Loucy (cell line): ENCODE results near the gene SUGP1.

Experiments
- H2AFZ ChIP-seq: fragments of 200-600 bp; sonication (generic); 2 replicates; pipeline ENCODE4 v1.6.0; 2016; ENCODE audit warnings: antibody characterized with exemption, mild to moderate bottlenecking, low read length, moderate library complexity
- H3F3A ChIP-seq: fragments of 200-600 bp; 2 replicates; pipeline ENCODE4 v1.6.0; 2016; ENCODE audit warnings: antibody characterized with exemption, low read depth, mild to moderate bottlenecking
- H3K27me3 ChIP-seq: fragments of 200-600 bp; sonication (generic); 2 replicates; pipeline ENCODE4 v1.6.1; 2014; ENCODE audit warnings: low read length, mild to moderate bottlenecking; ENCODE audit not compliant: insufficient read depth, poor library complexity, severe bottlenecking
- H3K36me3 ChIP-seq: fragments of 200-600 bp; sonication (generic); 2 replicates; pipeline ENCODE4 v1.6.1; 2016; ENCODE audit warnings: low read length; ENCODE audit not compliant: insufficient read depth
- H3K4me1 ChIP-seq: fragments of 200-600 bp; sonication (generic); 2 replicates; pipeline ENCODE4 v1.5.1; 2014; ENCODE audit warnings: low read length, mild to moderate bottlenecking; ENCODE audit not compliant: insufficient read depth, poor library complexity, severe bottlenecking
- H3K4me2 ChIP-seq: fragments of 200-600 bp; sonication (generic); 2 replicates; pipeline ENCODE4 v1.6.0; 2014; ENCODE audit warnings: antibody characterized with exemption, low read length, low read depth, mild to moderate bottlenecking; ENCODE audit not compliant: poor library complexity, severe bottlenecking
- H3K4me3 ChIP-seq: fragments of 200-600 bp; sonication (generic); 2 replicates; pipeline ENCODE4 v1.5.1; 2014; ENCODE audit warnings: low read length, mild to moderate bottlenecking, mixed read lengths; ENCODE audit not compliant: poor library complexity, severe bottlenecking
- H3K79me2 ChIP-seq: fragments of 200-600 bp; sonication (generic); 2 replicates; pipeline ENCODE4 v1.6.1; 2014; ENCODE audit warnings: low read length; ENCODE audit not compliant: insufficient read depth
- H3K9ac ChIP-seq: fragments of 200-600 bp; sonication (generic); 2 replicates; pipeline ENCODE4 v1.6.0; 2014; ENCODE audit warnings: mild to moderate bottlenecking, low read depth, low read length, moderate library complexity; ENCODE audit not compliant: poor library complexity, severe bottlenecking
- H3K9me2 ChIP-seq: fragments of 200-600 bp; sonication (generic); replicated peaks from 2 replicates; pipeline ENCODE4 v1.6.1; 2016; ENCODE audit warnings: low read depth, low read length, mixed read lengths
- H3K9me3 ChIP-seq: fragments of 200-600 bp; sonication (generic); 2 replicates; pipeline ENCODE4 v1.6.1; 2014; ENCODE audit warnings: mild to moderate bottlenecking, antibody characterized with exemption, low read length, low read depth; ENCODE audit not compliant: insufficient read depth
- H4K20me1 ChIP-seq: fragments of 200-600 bp; sonication (generic); 2 replicates; pipeline ENCODE4 v1.6.0; 2014; ENCODE audit warnings: antibody characterized with exemption, low read length, mild to moderate bottlenecking; ENCODE audit not compliant: insufficient read depth, poor library complexity, severe bottlenecking
- EZH2phosphoT487 ChIP-seq: fragments of 200-600 bp; IDR thresholded peaks from 2 replicates; pipeline ENCODE4 v1.6.1; 2018; ENCODE audit warnings: antibody characterized with exemption, mild to moderate bottlenecking, moderate library complexity, borderline replicate concordance
- TF ChIP-seq, protein P1 (sequence below): fragments of 200-600 bp; sonication (generic); conservative IDR thresholded peaks from 2 replicates; pipeline ENCODE4 v1.5.1; 2014; ENCODE audit warnings: mild to moderate bottlenecking, antibody characterized with exemption, low read length

The SUGP1 gene

DNA sequence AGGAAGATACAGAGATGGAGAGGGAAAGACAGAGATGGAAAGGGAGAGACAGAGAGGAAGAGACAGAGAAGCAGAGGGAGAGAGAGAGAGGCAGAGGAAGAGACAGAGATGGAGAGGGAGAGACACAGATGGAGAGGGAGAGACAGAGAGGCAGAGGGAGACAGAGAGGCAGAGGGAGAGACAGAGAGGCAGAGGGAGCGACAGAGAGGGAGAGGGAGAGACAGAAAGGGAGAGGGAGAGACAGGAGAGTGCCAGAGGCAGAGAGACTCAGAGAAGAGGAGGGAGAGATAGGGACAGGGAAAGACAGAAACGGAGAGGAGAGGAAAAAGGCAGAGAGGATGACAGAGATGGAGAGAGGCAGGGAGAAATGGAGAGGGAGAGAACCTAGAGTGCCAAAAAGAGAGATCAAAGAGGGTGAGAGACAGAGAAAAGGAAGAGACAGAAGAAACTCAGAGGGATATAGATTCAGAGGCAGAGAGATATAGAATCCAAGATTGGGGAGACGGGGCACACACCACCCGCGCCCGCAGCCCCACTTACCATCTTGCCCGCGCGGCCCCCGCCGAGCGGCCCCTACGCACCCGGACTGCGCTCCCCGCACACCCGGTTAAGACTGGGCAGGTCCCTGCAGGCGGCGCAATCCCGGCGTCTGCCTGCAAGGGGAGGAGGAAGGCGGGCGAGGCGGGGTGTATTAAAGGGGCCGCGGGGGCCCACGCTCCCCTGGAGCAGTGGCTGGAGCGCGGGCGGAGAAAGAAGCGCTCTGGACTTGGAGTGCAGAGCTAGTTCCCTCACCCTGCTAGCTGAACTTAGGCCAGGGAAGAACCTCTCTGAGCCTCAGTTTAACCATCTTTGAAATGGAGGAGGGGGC is 57.9 kb downstream of the SUGP1 start:
- Histone ChIP-seq H3K9me3 (no peaks in the 10 kb centered on the region), H2AFZ (no peak overlapping the region), H3F3A (no peaks in the 10 kb centered on the region), H3K4me1 (no peaks in the 10 kb centered on the region), H3K9ac (no peak overlapping the region), H4K20me1 (no peaks in the 10 kb centered on the region), H3K27me3 (no peaks in the 10 kb centered on the region), H3K4me2 (no peak overlapping the region), H3K9me2 (no peaks in the 10 kb centered on the region), H3K4me3 (no peak overlapping the region), H3K79me2 (no peaks in the 10 kb centered on the region), H3K36me3 (no peaks in the 10 kb centered on the region)
- TF ChIP-seq, protein P1, sequence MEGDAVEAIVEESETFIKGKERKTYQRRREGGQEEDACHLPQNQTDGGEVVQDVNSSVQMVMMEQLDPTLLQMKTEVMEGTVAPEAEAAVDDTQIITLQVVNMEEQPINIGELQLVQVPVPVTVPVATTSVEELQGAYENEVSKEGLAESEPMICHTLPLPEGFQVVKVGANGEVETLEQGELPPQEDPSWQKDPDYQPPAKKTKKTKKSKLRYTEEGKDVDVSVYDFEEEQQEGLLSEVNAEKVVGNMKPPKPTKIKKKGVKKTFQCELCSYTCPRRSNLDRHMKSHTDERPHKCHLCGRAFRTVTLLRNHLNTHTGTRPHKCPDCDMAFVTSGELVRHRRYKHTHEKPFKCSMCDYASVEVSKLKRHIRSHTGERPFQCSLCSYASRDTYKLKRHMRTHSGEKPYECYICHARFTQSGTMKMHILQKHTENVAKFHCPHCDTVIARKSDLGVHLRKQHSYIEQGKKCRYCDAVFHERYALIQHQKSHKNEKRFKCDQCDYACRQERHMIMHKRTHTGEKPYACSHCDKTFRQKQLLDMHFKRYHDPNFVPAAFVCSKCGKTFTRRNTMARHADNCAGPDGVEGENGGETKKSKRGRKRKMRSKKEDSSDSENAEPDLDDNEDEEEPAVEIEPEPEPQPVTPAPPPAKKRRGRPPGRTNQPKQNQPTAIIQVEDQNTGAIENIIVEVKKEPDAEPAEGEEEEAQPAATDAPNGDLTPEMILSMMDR: no peak
- TF ChIP-seq EZH2phosphoT487: no peak

DNA sequence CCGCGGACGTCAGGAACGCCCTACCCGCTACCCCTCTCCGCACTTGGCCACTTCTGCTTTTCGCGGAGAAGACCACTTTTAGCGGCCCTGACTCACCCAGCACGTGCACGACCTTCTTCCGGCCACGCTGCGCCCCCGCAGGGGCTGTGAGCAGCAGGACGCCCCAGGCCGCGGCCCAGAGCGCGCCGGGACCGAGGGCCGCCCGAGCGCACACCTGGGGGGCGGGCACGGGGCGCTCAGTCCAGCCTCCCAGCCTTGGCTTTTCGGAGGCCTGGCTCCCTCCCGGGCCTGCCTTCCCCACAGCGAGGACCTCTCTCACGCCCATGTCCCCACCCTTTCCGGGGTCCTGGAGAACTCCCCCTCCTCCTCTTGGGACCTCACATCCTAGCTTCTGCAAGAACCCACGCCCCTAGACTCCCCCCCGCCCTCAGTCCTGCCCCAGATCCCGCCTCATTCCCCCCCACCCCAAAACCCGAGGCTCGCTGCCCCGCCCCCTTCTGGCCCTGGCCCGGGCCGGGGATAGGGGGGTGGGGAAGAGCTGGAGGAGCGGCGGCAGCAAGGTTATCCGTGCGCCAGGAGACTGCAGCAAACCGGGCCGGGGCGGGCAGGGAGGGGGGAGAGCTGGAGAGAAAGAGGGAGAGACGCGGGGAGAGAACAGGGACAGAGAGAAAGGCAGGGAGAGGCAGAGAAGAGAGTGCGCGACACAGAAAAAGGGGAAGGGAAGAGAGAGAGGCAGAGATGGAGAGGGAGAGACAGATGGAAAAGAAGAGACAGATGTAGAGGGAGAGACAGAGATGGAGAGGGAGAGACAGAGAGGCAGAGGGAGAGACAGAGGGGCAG is 58.7 kb downstream of the SUGP1 start:
- no peaks in the 10 kb centered on the region for H3K4me1 ChIP-seq
- H4K20me1 ChIP-seq: no peaks in the 10 kb centered on the region
- H2AFZ ChIP-seq: no peak overlapping the region
- no peak overlapping the region for H3K4me3 ChIP-seq
- no peaks in the 10 kb centered on the region for H3K9me3 ChIP-seq
- H3K9ac ChIP-seq: no peak overlapping the region
- H3K79me2 ChIP-seq: no peaks in the 10 kb centered on the region
- no peaks in the 10 kb centered on the region for H3F3A ChIP-seq
- TF ChIP-seq EZH2phosphoT487: no peak
- TF ChIP-seq, protein P1: no peak
- H3K36me3 ChIP-seq: no peaks in the 10 kb centered on the region
- no peaks in the 10 kb centered on the region for H3K27me3 ChIP-seq
- no peaks in the 10 kb centered on the region for H3K9me2 ChIP-seq
- no peak overlapping the region for H3K4me2 ChIP-seq

DNA sequence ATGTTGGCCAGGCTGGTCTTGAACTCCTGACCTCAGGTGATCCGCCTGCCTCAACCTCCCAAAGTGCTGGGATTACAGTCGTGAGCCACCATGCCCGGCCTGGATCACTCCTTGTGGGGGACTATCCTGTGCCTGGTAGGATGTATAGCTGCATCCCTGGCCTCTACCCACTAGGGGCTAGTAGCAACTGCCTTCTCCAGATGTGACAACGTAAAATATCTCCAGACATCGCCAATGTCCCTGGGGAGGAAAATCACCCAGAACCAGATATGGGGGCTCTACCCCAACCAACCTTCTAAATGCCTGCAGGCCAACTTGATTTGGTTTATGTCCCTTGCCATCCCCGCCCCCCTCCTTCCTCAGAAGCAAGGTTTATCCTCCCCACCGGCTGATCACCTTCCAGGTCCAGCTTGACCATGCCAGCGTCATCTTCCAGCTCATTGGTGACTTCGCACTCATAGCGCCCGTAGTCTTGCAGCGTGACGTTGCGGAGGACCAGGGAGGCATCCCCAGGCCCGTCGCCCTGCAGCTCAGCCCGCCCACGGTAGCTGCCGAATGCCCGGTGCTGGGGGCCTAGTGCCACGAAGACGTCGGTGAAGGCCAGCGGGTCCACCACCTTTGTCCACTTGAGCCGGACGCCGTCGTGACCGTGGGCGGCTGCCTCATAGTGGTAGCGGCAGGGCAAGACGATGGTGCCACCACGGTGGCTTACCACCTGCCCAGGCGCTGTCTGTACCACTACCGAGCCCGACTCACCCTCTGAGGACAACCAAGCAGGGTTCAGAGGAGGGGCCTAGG is 59.7 kb downstream of the SUGP1 start:
- Histone ChIP-seq H3K27me3 (no peaks in the 10 kb centered on the region), H3K4me2 (no peak overlapping the region), H2AFZ (no peak overlapping the region), H4K20me1 (no peaks in the 10 kb centered on the region), H3K79me2 (no peaks in the 10 kb centered on the region), H3F3A (no peaks in the 10 kb centered on the region), H3K4me3 (no peak overlapping the region), H3K9me3 (no peaks in the 10 kb centered on the region), H3K9me2 (no peaks in the 10 kb centered on the region), H3K9ac (no peak overlapping the region), H3K36me3 (no peaks in the 10 kb centered on the region), H3K4me1 (no peaks in the 10 kb centered on the region)
- TF ChIP-seq, protein P1: no peak
- no peak for TF ChIP-seq EZH2phosphoT487
